Spleen (tissue), 7 donors: Measurements from ENCODE around the gene SPOCK3.

Experiments
- POLR2A ChIP-seq, 3 donors: fragments of 450-650 bp; IDR thresholded peaks; one replicate each; pipeline ENCODE4 v1.5.1; 2017; ENCODE audit warnings: antibody characterized with exemption in 3 of 3, mild to moderate bottlenecking in 1 of 3
- TF ChIP-seq, protein P1 (sequence below), 11 experiments: fragments of 200-600 bp in 7 of 11; fragments of 450-650 bp in 4 of 11; sonication (generic) in 4 of 11; IDR thresholded peaks in 8 of 11; conservative IDR thresholded peaks in 3 of 11; 1 replicate in 7 of 11; 2 replicates in 4 of 11; pipeline versions ENCODE4 v1.4.0 to v1.8.0; 2016 to 2021; ENCODE audit warnings: antibody characterized with exemption in 11 of 11, inconsistent platforms in 4 of 11, mild to moderate bottlenecking in 1 of 11
- donor health status: DM: no; HTN: no; CAD: no; lungs with moderate emphysema.
- donor health status: DM: no; HTN: no; CAD: no.
- donor health status: DM: no; HTN: no; CAD: no.

DNA sequence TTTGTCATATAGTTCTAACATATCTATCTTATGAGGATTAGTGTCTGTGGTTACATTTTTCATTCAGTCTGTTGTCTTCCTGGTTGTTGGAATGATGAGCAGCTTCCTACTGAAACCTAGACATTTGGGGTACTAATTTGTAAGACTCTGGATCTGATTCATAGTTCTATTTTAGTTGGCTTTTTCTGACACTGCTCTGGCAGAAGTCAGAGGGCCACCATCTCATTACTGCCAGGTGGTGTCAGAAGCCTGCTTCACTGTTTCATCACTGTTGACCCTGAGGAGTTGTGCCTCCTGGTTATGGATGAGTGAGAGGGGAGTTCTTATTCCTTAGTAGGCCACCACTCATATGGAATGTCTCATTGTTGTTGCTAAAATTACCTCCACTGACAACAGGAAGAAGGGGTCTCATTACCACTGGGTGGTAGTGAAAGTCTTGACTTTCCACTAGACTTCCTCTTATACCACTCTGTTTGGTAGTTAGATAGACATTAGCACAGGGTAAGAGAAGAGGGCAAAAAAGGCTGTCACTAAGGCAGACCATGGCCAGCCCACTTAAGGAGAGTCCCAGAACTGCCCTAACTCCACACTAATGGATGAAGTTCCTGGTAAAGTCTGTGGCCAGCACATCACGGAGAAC is 395.2 kb downstream of the SPOCK3 start:
- TF ChIP-seq, protein P1, sequence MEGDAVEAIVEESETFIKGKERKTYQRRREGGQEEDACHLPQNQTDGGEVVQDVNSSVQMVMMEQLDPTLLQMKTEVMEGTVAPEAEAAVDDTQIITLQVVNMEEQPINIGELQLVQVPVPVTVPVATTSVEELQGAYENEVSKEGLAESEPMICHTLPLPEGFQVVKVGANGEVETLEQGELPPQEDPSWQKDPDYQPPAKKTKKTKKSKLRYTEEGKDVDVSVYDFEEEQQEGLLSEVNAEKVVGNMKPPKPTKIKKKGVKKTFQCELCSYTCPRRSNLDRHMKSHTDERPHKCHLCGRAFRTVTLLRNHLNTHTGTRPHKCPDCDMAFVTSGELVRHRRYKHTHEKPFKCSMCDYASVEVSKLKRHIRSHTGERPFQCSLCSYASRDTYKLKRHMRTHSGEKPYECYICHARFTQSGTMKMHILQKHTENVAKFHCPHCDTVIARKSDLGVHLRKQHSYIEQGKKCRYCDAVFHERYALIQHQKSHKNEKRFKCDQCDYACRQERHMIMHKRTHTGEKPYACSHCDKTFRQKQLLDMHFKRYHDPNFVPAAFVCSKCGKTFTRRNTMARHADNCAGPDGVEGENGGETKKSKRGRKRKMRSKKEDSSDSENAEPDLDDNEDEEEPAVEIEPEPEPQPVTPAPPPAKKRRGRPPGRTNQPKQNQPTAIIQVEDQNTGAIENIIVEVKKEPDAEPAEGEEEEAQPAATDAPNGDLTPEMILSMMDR (IDR thresholded peaks at IDR 0.05 in 8 of 11, conservative IDR thresholded peaks at IDR 0.05 in 3 of 11) = no peak
- TF ChIP-seq POLR2A (IDR thresholded peaks at IDR 0.05) = no peak
